AG04450 (cell line): ENCODE data around the gene SLC35G6. TPM values are rescaled to one million over a fixed set of nuclear protein-coding genes. Genes with fewer than 3 reads are reported as not detected.
A peak's percentile ranks its signal among the peaks of the same experiment; 100 is the strongest.

Experiments used
- CTCF ChIA-PET: fragments of 300-600, 350-600 bp; formaldehyde crosslinking; extraction: SDS; loops from one replicate; lab custom pipeline; 2022; ENCODE audit warnings: antibody characterized with exemption, inconsistent platforms; lab: Charles Lee
- POLR2A ChIA-PET: fragments of 350-600 bp; formaldehyde crosslinking; extraction: SDS; loops from one replicate; lab custom pipeline; 2021; ENCODE audit warnings: antibody characterized with exemption, inconsistent platforms; lab: Yijun Ruan, JAX
- DNase-seq: peaks from one replicate; pipeline ENCODE4 v3.0.0-alpha.2; 2011; ENCODE audit warnings: low read depth, low spot score
- H3K27ac ChIP-seq: one replicate; pipeline ENCODE4 v1.5.1; 2012; ENCODE audit warnings: low read depth, low read length, control low read depth
- H3K27me3 ChIP-seq: one replicate; pipeline ENCODE4 v1.6.0; 2012; ENCODE audit warnings: low read length; ENCODE audit not compliant: control insufficient read depth, insufficient read depth
- H3K4me3 ChIP-seq: 2 replicates; pipeline ENCODE4 v1.5.1; 2011; ENCODE audit warnings: mild to moderate bottlenecking, low read depth, low read length, control low read depth
- H3K9me3 ChIP-seq: 2 replicates; pipeline ENCODE4 v1.5.1; 2012; ENCODE audit warnings: low read length; ENCODE audit not compliant: control insufficient read depth, insufficient read depth
- CTCF ChIP-seq: IDR thresholded peaks from 2 replicates; pipeline ENCODE4 v1.5.1; 2011; ENCODE audit warnings: low read depth, low read length, control low read depth, inconsistent platforms
- polyA plus RNA-seq: library from polyadenylated mRNA; depleted of rRNA; stranded (reverse); fragments of >200 nt; gene quantifications from 2 replicates; pipeline ENCODE4 v1.2.3, GENCODE V29; 2011

Gene SLC35G6
- polyA plus RNA-seq, 1 experiment, result not detected

DNA sequence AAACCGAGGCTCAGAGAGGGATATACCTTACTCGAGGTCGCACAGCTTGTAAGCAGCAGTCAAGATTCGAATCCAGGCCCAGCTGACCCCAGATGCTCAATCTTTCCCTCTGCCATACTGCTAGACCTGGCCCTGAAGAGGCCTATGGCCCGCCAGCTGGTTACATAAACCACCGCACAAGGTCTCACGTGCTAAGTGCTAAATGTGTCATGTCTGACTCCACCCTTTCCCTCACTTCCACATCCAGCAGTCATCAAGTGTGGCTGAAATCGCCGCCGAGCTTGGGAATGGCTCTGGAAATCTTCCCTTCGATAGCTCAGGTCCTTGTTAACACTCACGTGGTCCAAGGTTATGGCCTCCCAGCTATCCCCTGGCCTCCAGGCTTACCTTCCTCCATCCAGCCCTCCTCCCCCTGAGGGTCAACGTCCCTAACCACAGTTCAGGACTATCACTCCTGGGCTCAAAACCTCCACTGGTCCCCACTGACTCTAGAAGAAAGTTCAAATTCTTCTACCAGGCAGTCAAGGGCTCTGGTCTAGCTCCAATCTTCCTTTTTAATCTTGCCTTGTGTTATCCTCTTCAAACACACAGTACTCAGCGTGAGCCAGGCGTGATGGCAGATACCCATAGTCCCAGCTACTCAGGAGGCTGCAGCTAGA is 5.4 kb upstream of the SLC35G6 start:
- DNase-seq, result no peak
- POLR2A ChIA-PET, result interaction anchor here (0.5 to 1.0 kb wide), 3 partner anchors 8 to 32 kb away, joined by 3 to 4 read pairs (median 4); partner anchors contain the start of gene POLR2A
- Histone ChIP-seq H3K9me3 (no peaks in the 10 kb centered on the region), H3K4me3 (no peak overlapping the region), H3K27ac (peak overlapping the region; percentile 42), H3K27me3 (no peaks in the 10 kb centered on the region)
- CTCF ChIA-PET, result interaction anchor here (0.6 to 1.2 kb wide), 2 partner anchors 85 kb away, joined by 3 to 5 read pairs; no protein-coding TSS in a partner anchor
- TF ChIP-seq CTCF, result no peak

- ChIA-PET CTCF (interaction anchor here (0.5 to 1.2 kb wide), 2 partner anchors 11 to 84 kb away, joined by 3 to 5 read pairs; no protein-coding TSS in a partner anchor), POLR2A (interaction anchor here (0.5 to 0.7 kb wide), 2 partner anchors 20 to 32 kb away, joined by 3 to 4 read pairs; no protein-coding TSS in a partner anchor)
- Histone ChIP-seq H3K27ac (peak overlapping the region; percentile 96), H3K9me3 (no peaks in the 10 kb centered on the region), H3K27me3 (no peaks in the 10 kb centered on the region), H3K4me3 (peak overlapping the region; percentile 13; the same call in 1 of the 2 replicates)
- no peak for TF ChIP-seq CTCF
- DNase-seq, result no peak
Measured at GRCh38 chr17:7476494-7476893, 4.8 kb upstream of the SLC35G6 start.

- POLR2A ChIA-PET, result no interaction called here
- H3K9me3 ChIP-seq, result no peaks in the 10 kb centered on the region
- DNase-seq, result no peak
- TF ChIP-seq CTCF, result no peak
- peak overlapping the region; percentile 96 for H3K27ac ChIP-seq
- no peaks in the 10 kb centered on the region for H3K27me3 ChIP-seq
- peak overlapping the region; percentile 80 for H3K4me3 ChIP-seq
- CTCF ChIA-PET, result interaction anchor here (0.5 kb wide), 1 partner anchor 12 kb away, joined by 3 read pairs; no protein-coding TSS in a partner anchor
Measured at GRCh38 chr17:7476951-7477350, 4.3 kb upstream of the SLC35G6 start.

- POLR2A ChIA-PET, result interaction anchor here (0.6 to 2.6 kb wide), 8 partner anchors 9 to 127 kb away, joined by 3 to 6 read pairs (median 4); no protein-coding TSS in a partner anchor
- CTCF ChIA-PET, result no interaction called here
Measured at GRCh38 chr17:7477392-7478275, 3.6 kb upstream of the SLC35G6 start.

More at GRCh38 chr17:7477392-7478275, 3.6 kb upstream of the SLC35G6 start:
- Histone ChIP-seq H3K4me3 (peak overlapping the region; percentile 80), H3K9me3 (no peaks in the 10 kb centered on the region), H3K27me3 (no peaks in the 10 kb centered on the region), H3K27ac (peak overlapping the region; percentile 96)
- DNase-seq, result peak; percentile 85
- TF ChIP-seq CTCF, result no peak
